GM04504 (cell line): ENCODE measurements around the gene SALL1.

ENCODE experiments used
- DNase-seq: peaks from one replicate; pipeline ENCODE4 v3.0.0-alpha.2; 2012; ENCODE audit warnings: low read depth

The SALL1 gene

DNA sequence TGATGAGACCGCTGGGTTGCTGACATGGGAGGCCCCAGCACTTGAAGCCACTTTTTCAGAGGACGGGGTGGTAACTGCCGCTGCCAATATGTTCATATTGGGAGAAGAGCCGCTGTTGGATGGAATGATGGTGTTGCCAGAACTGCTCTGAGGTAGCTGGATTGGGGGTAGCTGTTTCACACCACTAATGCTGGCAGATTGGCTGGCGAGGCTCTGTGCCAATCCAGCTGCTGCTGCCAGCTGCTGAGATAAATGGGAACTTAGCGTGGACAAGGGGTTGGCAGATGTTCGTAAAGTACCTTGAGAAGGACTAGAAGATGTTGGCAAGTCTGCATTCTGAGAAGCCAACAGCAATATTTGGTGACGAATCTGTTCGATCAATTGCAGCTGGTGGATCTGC lies 10.0 kb downstream of the SALL1 start:
- no peak for DNase-seq

DNA sequence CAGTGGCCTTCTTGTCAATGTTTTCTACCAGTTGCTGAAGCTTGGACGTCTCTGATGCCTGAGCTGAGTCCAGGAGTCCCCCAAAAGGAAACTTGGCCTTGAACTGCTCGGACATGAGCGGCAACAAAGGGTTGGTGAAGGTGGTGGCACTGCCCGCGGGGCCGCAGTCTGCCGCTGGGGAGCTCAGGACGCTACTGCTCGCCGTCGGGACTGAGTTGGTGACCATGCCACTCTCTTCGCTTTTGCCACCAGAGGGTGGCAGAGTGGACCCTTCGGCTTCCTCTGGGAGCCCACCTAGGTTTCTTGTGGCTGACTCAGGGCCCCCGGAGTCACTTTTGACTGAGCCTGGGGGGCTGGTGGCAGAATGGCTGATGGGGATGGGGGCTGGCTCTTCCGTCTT lies 11.0 kb downstream of the SALL1 start:
- DNase-seq, result no peak

DNA sequence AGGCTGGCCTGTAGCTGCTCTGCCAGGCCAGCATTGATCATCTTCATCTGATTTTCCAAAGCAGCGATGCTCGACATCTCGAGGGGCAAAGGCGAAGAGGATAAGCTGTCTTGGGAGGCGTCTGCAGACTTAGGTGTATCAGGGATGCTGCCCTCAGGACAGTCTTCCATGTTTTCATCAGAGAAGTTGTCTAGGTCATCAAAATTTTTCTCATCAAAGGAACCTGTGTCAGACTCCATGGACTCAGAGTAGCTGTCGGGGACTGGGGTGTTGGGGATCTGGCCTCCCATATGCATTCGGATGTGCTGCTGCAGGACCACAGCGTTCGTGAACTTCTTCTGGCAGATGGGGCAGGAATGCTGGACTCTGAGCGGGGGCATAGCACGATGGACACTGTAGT lies 11.5 kb downstream of the SALL1 start:
- DNase-seq, result no peak

DNA sequence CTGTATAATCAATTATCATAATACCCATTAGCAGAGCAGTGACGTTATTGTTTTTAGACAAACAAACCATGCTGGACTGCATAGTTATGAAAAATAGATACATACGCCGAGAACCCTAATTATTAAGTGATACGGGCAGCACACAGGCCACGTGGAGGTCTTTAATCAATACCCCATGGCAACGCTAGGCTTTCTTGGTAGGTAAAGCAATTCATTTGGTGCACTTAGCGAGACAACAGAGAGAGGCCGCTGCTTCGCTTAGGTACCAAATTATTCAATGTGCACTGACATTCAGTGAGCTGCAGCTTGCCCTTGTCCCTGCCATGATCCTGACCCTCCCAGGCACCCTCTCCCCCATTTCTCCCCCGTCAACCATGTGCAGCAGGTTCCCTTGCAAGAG lies 12.9 kb downstream of the SALL1 start:
- DNase-seq, result no peak

DNA sequence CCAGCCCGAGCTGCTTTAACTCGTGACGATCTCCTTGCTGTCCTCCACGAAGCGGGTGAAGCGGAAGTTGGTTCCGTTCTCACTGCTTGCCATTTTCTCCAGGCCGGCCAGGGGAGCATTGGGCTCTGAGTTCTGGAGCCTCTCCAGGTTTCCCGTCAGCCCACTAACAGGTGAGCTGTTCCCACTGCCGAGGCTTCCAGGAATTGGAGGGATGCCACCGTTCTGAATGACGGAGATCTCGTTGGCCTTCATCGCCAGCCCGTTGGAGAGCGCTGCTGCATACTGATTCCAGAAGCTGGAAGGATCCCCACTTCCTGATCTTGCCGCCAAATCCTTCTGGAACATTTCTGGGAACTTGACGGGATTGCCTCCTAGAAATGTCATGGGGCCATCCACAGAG lies 14.0 kb downstream of the SALL1 start:
- DNase-seq, result no peak

DNA sequence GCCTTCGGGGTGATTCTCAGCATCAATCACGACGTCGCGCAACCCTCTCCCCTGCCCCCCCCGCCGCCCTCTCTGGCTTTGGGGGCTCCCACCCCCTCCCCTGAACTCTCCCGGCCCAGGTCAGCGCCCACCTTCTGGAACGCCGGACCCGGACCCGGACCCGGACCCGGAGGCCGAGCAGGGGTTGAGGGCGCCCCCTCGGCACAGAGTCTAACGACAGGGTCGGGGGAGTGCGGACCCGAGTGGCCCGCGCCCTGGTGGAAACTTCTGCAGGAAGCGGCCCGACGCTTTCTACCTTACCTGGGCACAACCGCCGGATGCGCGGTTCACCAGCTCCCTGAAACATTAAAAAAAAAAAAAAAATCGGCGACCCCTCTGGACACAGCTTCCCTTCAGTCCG lies 16.2 kb downstream of the SALL1 start:
- DNase-seq, result no peak

DNA sequence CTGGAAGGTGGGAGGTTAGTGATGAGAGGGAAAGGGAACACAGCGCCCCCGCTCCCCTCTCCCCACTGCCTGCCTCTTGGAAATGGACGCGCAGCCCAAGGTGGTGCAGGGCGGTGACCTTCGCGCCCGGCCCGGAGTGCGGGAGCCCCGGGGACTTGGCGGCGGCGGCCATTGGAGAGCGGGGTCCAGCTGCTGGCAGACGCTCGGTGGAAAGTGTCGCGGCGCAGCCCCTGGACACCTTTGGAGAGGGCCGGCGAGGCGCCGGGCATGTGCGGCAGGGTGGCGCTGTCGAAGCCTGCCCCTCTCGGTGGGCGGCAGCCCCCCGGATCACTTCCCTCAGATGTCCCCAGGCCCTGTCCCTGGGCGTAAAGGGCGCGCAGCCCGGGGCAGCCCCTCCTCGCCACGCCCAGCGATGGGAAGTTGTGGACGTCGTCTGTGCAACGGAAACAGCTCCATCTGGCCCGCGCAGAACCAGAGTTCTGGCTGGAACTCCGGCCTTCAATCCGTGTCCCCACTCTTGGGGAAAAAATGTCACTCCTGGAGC lies 16.7 kb downstream of the SALL1 start:
- no peak for DNase-seq

DNA sequence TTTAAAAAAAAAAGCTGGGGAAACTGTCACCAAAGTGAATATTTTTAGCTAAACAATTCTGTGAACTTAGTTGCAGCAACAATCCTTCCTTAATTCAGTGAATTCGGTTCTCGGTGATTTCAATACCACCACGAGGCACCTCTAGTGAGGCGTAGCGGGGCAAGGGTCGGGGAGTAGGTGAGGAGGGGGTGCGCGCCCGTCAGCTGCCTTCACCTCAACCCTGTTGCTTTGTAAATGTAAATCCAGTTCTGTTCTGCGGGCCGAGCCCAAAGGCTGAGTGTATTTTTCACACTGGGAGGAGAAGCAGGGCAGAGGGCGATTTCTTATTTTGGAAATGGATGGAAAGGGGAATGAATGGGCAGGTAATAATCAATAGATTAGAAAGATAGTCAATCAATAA lies 17.4 kb downstream of the SALL1 start:
- no peak for DNase-seq

DNA sequence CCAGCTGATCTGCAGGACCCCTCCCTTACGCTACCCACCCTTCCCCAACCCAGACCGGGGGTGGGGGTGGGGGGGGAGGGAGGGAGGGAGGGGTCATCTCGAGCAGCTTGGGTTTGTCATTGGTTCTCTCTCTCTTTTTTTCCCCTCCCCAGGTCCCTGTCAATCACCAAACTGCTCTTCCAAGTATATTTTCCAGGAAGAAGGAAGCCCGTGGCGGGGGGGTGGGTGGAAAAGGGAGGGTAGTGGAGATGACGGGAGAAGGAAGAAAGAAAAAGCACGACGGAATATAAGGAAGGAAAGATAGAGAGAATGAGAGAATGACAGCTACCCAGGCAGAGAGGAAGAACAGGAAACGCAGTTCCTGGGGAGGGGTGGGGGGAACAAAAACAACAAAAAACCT lies 17.9 kb downstream of the SALL1 start:
- no peak for DNase-seq

DNA sequence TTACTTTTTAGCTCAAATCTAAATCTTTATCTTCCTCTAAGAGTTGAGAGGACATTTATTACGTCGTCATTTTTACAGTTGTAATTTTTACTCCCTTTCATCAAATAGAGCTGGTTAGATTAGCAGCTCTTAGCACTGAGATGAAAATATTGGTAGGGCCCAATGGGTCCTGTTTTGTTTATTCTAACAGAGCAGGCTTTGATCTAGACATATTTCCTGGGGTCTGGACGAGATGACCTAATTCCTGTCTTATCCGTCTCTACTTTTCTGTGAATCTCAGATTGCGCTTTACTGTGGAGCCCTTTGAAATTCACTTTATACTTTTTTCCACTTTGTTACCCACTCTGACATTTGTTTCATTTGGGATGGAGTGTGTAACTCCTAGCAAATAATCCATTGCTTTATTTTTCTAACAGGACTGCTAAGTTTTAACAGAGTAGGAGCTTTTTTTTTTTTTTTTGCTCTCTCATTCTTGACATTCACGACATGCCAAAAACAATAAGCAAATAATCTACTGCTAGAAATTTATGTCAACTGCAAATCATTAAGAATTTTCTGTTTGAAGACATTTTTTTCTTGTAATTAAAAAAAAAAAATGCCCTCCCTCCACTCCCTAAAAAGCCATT lies 18.5 kb downstream of the SALL1 start:
- no peak for DNase-seq

DNA sequence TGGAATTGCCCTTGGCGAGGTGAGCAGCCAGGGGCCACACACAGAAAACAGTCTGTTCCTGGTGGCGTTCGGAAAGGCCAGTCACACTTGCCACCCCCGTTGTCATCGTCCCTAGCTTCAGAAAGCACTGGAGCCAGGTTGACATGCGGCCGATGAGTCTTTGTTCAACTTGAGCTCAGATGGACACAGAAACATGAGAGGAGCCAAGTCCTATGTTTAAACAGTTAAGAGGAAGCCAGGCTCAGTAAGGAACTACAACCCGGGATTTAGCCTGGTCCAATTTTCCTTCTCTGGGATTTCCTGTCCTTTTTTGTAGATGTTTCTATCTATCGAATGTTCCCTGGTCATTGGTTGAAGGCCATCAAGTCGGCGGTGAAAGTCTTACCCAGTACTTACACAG lies 19.5 kb downstream of the SALL1 start:
- no peak for DNase-seq

DNA sequence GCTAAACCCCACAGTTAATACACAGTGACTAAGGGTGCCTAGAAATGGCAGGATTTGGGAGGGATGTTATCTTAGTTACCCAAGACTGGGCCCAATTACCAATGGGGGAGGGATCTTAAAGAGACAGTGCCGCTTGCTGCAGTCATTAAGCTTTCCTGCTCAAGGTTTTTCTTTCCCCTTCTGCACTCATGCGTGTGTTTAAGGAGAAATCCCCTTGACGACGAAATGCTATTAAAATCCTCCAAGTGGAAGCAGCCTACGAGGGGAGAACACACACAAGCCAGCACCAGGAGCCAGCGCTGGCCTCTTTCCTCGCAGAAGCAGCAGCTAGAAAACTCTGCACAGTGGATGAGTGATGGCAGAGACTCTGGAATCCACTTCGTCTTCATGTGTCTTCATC lies 22.0 kb downstream of the SALL1 start:
- no peak for DNase-seq

DNA sequence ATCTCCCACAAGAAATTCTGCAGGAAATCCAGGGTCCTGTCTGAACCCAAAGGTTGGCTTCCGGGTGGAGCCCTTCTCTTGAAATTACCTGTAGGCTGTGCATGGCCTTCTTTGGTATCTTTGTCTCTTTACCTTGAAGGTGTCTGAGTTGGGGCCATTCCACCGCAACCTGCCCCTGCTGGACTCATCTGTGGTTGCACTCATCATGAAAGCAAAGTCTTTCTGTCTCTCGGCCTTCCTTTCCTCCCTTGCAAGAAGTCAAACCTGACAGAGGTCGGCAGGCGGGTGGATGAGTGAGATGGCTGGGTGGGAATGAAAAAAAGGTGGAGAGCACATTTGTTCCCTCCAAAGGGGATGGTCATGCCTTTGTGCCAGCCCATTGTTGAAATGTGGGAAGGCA lies 25.1 kb downstream of the SALL1 start:
- DNase-seq, result no peak

DNA sequence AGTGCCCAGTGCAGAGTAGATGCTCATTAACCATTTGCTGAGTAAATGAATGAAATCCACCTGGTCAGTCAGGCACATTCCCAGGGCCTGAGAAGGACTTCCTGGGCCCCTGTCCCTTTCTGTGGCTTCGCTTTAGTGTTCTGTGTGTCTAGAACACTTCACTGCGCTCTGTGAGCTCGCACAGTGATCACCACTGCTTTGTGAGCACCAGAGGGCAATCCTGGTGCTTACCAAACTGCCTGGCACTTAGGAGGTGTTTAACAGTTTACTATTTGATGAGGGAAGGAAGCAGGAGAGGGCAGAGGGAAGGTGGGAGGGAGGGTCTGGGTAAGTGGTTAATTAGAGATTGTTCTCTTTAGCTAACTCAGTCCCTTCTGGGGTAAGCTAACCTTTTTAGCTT lies 26.2 kb downstream of the SALL1 start:
- DNase-seq, result no peak

DNA sequence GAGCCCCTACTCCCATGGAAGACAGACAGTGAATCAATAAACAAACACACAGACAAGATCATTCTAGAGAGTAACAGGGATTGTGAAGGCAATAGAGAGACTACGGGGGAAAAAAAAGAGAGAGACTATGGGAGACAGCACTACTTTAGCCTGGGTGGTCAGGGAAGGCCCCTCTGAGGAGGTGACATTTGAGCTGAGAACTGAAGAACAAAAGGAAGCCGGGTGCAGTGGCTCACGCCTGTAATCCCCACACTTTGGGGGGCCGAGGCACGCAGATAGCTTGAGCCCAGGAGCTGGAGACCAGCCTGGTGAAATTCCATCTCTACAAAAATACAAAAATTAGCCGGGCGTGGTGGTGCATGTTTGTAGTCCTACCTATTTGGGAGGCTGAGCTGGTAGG lies 29.2 kb downstream of the SALL1 start:
- DNase-seq, result no peak

DNA sequence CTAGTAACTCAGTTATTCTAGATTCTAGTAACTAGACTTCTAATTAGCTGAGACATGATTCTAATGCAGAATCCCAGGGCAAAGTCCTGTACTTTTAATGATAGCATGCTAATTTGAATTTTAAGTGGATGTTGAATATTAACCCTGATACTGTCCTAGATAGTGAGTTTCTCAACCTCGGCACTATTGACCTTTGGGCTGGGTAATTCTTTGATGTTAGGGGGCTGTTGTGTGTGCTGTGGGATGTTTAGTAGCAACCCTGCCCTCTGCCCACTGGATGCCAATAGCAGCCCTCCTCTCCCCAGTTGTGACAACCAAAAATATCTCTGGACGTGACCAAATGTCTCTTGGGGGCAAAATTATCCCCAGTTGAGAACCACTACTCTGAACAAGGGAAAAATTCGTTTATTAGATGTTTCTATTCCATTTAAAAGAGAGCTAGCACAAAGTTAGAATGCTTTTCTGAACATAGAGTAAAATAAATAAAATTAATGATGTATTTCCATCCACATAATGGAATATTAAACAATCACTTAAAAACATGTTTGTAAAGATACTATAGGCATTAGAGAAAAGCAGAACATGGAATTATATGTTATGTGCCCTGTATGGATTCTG lies 30.2 kb downstream of the SALL1 start:
- DNase-seq, result no peak

DNA sequence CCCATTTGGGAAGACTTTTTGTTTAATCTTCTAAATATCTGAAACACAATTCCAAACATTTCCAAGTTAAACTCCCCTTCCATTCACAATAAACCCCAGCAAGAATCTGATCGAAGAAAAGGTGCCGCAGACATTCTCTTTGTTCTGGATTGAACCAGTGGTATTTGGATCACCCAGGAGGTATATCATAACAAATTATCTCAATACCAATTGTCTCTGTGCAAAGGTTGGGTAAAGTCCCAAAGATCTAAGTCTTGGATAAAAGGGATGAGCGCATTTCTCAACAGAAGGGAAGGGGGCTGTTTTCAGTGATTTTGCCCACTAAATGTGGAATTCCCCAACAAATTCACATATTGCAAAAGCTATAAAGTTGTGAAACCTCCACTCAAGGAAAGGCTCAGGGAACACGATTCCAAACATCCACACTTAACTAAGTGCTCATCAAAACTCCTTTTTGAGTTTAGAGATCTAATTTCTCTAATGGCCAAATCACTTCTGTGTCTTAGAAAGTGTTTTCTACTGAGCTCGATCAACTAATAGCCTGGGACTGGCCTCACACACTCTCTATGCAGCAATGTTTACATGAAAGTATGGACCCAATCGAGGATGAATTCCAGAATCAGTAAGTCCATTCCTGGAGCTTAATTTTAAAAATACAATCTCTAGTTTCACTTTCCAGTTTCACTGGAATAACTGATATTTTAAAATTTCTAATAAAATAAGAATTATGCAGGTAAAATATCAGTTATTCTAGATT lies 30.9 kb downstream of the SALL1 start:
- no peak for DNase-seq

DNA sequence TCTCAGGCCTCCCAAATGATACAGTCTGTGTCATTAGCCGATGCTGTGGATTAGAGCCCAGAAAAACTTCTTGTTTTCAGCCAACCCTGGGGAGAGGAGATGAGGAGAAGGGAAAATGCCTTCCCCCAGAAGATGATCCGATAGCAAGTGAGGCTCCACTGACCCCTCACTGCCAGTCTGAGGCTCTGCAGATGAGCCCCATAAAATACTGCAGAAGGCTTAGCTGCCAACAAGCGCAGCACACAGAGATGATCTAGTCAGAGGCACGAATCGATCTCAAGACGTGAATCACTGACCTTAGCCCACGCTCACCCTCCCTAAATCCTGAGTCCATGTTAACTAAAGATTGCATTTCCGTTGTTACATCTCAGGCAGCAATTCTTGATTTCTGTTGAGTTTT lies 31.5 kb downstream of the SALL1 start:
- DNase-seq, result no peak

DNA sequence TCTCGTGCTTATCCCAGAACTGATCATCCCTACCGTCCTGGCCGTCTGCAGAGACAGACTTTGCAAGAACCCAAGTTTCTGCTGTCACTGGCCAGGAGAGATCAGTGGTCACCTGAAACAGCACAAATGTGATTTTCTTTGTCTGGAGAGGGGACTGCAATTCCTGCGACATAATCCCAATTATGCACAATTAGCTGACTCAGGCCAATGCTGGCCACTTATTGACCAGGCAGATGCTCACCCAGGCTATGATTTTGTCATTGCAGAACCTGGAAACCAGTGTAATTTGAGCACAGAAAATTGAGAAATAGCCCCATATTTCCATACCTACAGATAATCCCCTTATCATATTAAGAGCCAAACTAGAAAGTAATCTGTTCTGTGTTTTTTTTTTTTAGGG lies 34.7 kb downstream of the SALL1 start:
- DNase-seq, result no peak

DNA sequence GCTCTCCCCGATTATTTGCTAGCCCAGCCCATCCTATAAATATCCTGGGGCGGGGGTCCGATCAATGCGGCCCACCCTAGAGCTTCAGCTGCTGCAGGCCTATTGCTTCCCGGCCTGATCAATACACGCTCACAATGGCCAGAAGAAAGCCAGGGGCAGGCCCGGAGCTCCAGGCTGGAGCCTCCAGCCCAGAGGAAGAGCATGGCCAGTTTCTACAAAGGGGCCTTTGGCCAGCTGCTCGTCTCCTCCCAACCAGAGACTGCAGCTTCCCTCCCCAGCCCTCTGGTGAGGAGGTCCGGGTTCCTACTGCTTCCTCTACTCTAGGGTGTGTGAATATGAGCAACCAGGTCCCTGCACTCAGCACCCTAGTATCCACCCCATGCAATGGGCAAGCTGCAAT lies 36.7 kb downstream of the SALL1 start:
- DNase-seq, result no peak

DNA sequence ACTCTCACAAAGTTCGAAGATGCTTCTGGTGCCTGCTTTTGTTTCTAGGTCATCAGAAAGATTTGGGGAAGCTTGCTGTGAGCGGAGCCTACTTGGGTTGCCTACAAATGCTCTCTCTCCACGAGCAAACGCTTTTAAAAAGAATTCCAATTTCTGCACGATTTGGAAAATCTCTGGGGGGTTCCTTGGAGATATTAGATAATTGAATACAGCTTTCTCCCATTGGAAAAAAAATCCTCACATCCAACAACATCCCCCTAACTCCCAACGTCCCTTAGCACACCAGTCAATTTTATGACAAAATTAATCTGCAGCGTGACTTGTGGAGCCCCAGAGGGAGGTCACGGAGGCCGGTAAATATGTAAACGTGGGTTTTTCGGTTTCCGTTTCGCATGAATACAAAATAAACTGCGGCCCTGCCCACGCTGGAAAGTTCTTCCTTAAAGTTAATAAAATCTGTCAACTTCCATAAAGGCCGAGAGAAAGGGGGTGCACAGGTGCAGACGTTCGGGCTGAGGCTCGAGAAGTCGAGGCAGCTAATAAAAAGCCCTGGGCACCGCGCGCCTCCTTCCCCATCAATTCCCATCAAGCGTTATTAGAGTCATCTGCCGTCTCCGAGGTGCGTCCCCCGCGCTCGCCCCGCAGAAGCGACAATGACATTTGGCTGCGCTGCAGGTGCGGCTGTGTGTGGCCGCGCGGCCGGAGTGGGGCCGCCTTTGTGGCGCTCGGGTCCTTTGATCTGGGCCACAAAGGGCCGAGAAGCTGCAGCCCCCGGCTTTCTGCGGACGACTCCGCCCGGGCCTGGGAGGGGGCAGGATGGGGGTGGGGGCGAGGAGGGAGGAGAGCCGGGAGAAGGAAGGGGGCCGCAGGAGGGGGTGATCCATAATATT lies 37.6 kb downstream of the SALL1 start:
- DNase-seq, result no peak

DNA sequence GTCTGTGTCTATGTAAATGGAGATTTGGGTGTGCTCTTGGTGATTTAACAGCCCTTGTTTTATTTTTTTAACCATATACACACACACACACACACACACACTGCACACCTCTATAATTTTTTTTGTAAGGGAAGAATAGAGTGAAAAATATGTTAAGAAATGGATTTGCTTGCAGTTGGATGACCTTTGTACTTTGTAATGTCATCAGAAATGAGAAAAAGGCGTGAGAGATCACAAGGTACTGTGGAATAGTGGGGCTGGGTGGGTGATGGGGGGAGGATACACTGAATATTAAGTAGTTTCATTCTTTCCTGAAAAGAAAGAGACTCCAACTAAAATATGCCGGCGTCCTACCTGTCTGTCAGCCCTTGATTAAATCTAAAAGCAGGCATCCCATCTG lies 38.7 kb downstream of the SALL1 start:
- DNase-seq, result no peak
